Heart right ventricle (tissue), 16 donors: ENCODE data around the gene SLC45A2. TPM values are rescaled to one million over a fixed set of nuclear protein-coding genes. Genes with fewer than 3 reads are reported as not detected.
"Not testable (repeated sequence)": the region's sequence is repeated elsewhere in the genome, so short reads cannot be mapped to it uniquely, and the experiment has no call there.

ENCODE experiments used
- ATAC-seq, 8 donors: fragments of 200-7000 bp; cut with Tn5 transposase; one replicate each; pipeline ENCODE4 v1.9.1; 2020; ENCODE audit warnings: mild to moderate bottlenecking in 8 of 8, moderate library complexity in 8 of 8, moderate number of reproducible peaks in 1 of 8
- DNase-seq, 2 donors: peaks; one replicate each; pipeline ENCODE4 v3.0.0-alpha.2; 2020
- H3K27ac ChIP-seq, 10 donors: fragments of 200-600 bp; sonication (generic) in 2 of 10; one replicate each; pipeline versions ENCODE4 v1.5.0 to v1.8.0; 2020 to 2022; ENCODE audit warnings: mild to moderate bottlenecking in 3 of 10
- H3K27me3 ChIP-seq, 7 donors: fragments of 200-600 bp; one replicate each; pipeline ENCODE4 v1.8.0; 2021 to 2022; ENCODE audit warnings: mild to moderate bottlenecking in 2 of 7
- H3K36me3 ChIP-seq, 9 donors: fragments of 200-600 bp; sonication (generic) in 1 of 9; one replicate each; pipeline versions ENCODE4 v1.5.0 to v1.8.0; 2020 to 2022; ENCODE audit warnings: mild to moderate bottlenecking in 2 of 9
- H3K4me1 ChIP-seq, 9 donors: fragments of 200-600 bp; sonication (generic) in 1 of 9; one replicate each; pipeline versions ENCODE4 v1.5.0 to v1.8.0; 2020 to 2022; ENCODE audit warnings: mild to moderate bottlenecking in 4 of 9
- H3K4me3 ChIP-seq, 10 donors: fragments of 200-600 bp; sonication (generic) in 2 of 10; one replicate each; pipeline versions ENCODE4 v1.5.0 to v1.8.0; 2020 to 2022; ENCODE audit warnings: mild to moderate bottlenecking in 7 of 10, moderate library complexity in 2 of 10
- H3K9me3 ChIP-seq, 11 donors: fragments of 200-600 bp in 10 of 11; sonication (generic) in 2 of 11; one replicate each; pipeline versions ENCODE4 v1.5.0 to v1.8.0; 2013 to 2022; ENCODE audit warnings: mild to moderate bottlenecking in 2 of 11, control low read depth in 1 of 11, moderate library complexity in 1 of 11
- CTCF ChIP-seq, 9 donors: fragments of 200-600 bp; sonication (generic) in 2 of 9; IDR thresholded peaks; one replicate each; pipeline versions ENCODE4 v1.5.0 to v1.8.0; 2021 to 2022; ENCODE audit warnings: antibody characterized with exemption in 9 of 9, mild to moderate bottlenecking in 5 of 9, moderate library complexity in 1 of 9
- WGBS, 2 donors: extraction: QIAGEN DNeasy Blood & Tissue Kit; methylation state at CpG; one replicate each; pipeline ENCODE4 v1.1.7; 2013; ENCODE audit warnings: inconsistent platforms in 1 of 2; 5-methylcytosine and 5-hydroxymethylcytosine counted together
- intact Hi-C, 10 donors: fragments of 100-400 bp; cut with DNase I; formaldehyde crosslinking; loops; one replicate each; pipeline versions ENCODE4 v1.11.1 to v1.14.2; 2022
- long read RNA-seq, 3 donors: library from polyadenylated mRNA; unstranded; transcript quantifications; one replicate each; pipeline ENCODE4 v2.0.0, GENCODE V29; 2020 to 2021
- polyA plus RNA-seq, 2 donors: library from polyadenylated mRNA; stranded (reverse); fragments of 200-250 nt; gene quantifications; one replicate each; pipeline ENCODE4 v1.2.3, GENCODE V29; 2013
- total RNA-seq, 10 donors: library from RNA; stranded (reverse); fragmentation: NEBNext Ultra II Directional in 3 of 10; extraction: Animal tissue kit (Norgen Biotek cat#: 25700) in 3 of 10; gene quantifications; one replicate each; pipeline versions ENCODE4 v1.2.1 to v1.2.4, GENCODE V29; 2021 to 2023
- donor health status: Arrhythmogenic right ventricular cardiomyopathy.
- donor health status: ischemic (EF 13 %, LVEDD 7.1; RV severe dilation, severe dysfunction).
- donor health status: healthy with polysubstance abuse.
- donor health status: DM: no; HTN: yes; CAD: no.
- donor health status: DM: no; HTN: no; CAD: no.
- donor health status: ischemic (EF 25% LVEDD 6.9; RV normal size, moderate dysfunction).
- donor health status: ischemic (EF 25% LVEDD 5.7; RV mildly dilated, moderate dysfunction).
- donor health status: healthy.
- donor health status: DM: yes; HTN: yes; CAD: no.
- donor health status: Ischemic cardiomyopathy.
- donor health status: ischemic (EF 35%, LVEDD 5.7; RV mildly dilated, moderate dysfunction).
- donor health status: nonischemic (EF 11% LVEDD 7.7; RV severe dilation, severe dysfunction).
- donor health status: DM: yes; HTN: yes; CAD: no.
- donor health status: PGD.
- donor health status: ischemic (EF 29% LVEDD 5.4; RV normal size, mild dysfunction).
- donor health status: nonischemic (EF 23%, LVEDD 6.1; RV moderate dilation, normal function).

SLC45A2 gene
- total RNA-seq, result under 1 TPM in 3 of 10 donors, not detected in 7; 0.09 to 0.15 (median 0.11) TPM
- polyA plus RNA-seq, result not detected
- long read RNA-seq, donor 1, result 0 reads
- long read RNA-seq, donor 2, result 0 reads
- long read RNA-seq, donor 3, partial matches to known transcripts, result 1 of 1 reads
- long read RNA-seq, donor 3, other reads (novel, unspliced or antisense), result 0 of 1 reads

- DNase-seq (no peak), ATAC-seq (no peak)
- Histone ChIP-seq H3K9me3 (no peaks in the 10 kb centered on the region), H3K4me3 (no peak within 1 kb of the TSS), H3K36me3 (peaks cover 0 to 36% (median 18%) of the 10 kb centered on the region in 9 donors), H3K4me1 (no peaks in the 10 kb centered on the region), H3K27ac (no peak within 1 kb of the TSS), H3K27me3 (no peaks in the 10 kb centered on the region)
- no peak for TF ChIP-seq CTCF (IDR thresholded peaks at IDR 0.05)
- WGBS, 2 donors, result 77 to 78% methylated on average over 7 of the region's 7 CpGs
- intact Hi-C loops, result no loop called here
Observed at GRCh38 chr5:33984671-33985124, at the start of gene SLC45A2. Gene SLC45A2, minus strand, starts transcription at chr5:33984693. Its CDS starts 110 bp downstream, at chr5:33984583.

- intact Hi-C loops, result no loop called here
- Histone ChIP-seq H3K4me3 (no peak overlapping the region), H3K9me3 (no peaks in the 10 kb centered on the region), H3K27me3 (no peaks in the 10 kb centered on the region), H3K27ac (no peak overlapping the region), H3K36me3 (peaks cover 0 to 24% (median 0%) of the 10 kb centered on the region in 9 donors), H3K4me1 (peaks cover 0 to 7% (median 1%) of the 10 kb centered on the region in 9 donors)
- 84 to 85% methylated on average over 3 of the region's 3 CpGs for WGBS, 2 donors
- no peak for DNase-seq
- ATAC-seq, result no peak
- TF ChIP-seq CTCF (IDR thresholded peaks at IDR 0.05), result no peak
Observed at GRCh38 chr5:34031966-34032365, 47.5 kb upstream of the SLC45A2 start.

- H3K4me1 ChIP-seq, result peaks cover 0 to 3% (median 0%) of the 10 kb centered on the region in 9 donors
- no peak for DNase-seq
- TF ChIP-seq CTCF (IDR thresholded peaks at IDR 0.05), result no peak
- WGBS, 2 donors, result 97 to 99% methylated on average over 2 of the region's 2 CpGs
- intact Hi-C loops, result no loop called here
- no peaks in the 10 kb centered on the region for H3K27me3 ChIP-seq
- no peak for ATAC-seq
- H3K4me3 ChIP-seq, result no peak overlapping the region
- H3K36me3 ChIP-seq, result peaks cover 0 to 24% (median 0%) of the 10 kb centered on the region in 9 donors
- H3K9me3 ChIP-seq, result no peaks in the 10 kb centered on the region
- no peak overlapping the region for H3K27ac ChIP-seq
Observed at GRCh38 chr5:34031117-34031516, 46.6 kb upstream of the SLC45A2 start.

- peaks cover 0 to 24% (median 0%) of the 10 kb centered on the region in 9 donors for H3K36me3 ChIP-seq
- intact Hi-C loops, H3K27me3 ChIP-seq, H3K4me3 ChIP-seq, H3K9me3 ChIP-seq, H3K27ac ChIP-seq, ATAC-seq, DNase-seq, H3K4me1 ChIP-seq: not testable (repeated sequence)
- 96 to 98% methylated on average over 2 of the region's 2 CpGs for WGBS, 2 donors
Observed at GRCh38 chr5:34030585-34030984, 46.1 kb upstream of the SLC45A2 start.

GRCh38 chr5:34030048-34030447 lies 45.6 kb upstream of the SLC45A2 start:
- no peak overlapping the region for H3K27ac ChIP-seq
- DNase-seq, result no peak
- intact Hi-C loops, result no loop called here
- H3K36me3 ChIP-seq, result peaks cover 0 to 21% (median 0%) of the 10 kb centered on the region in 9 donors
- no peaks in the 10 kb centered on the region for H3K9me3 ChIP-seq
- no peak for TF ChIP-seq CTCF (IDR thresholded peaks at IDR 0.05)
- H3K4me1 ChIP-seq, result no peaks in the 10 kb centered on the region
- H3K27me3 ChIP-seq, result no peaks in the 10 kb centered on the region
- ATAC-seq, result no peak
- WGBS, 2 donors, result 78 to 87% methylated on average over 1 of the region's 1 CpG
- H3K4me3 ChIP-seq, result no peak overlapping the region
